HepG2 (cell line): ENCODE results near the gene YWHAB.

ENCODE experiments used
- AKAP8 ChIP-seq: sonication (generic); formaldehyde crosslinking; IDR thresholded peaks from 2 replicates; pipeline ENCODE4 v1.5.1; 2020; ENCODE audit warnings: mild to moderate bottlenecking, missing genetic modification reagents
- CHD4 ChIP-seq: fragments of 200-600 bp; sonication (generic); IDR thresholded peaks from 2 replicates; pipeline ENCODE4 v1.7.0; 2017; ENCODE audit warnings: mild to moderate bottlenecking, low read length, borderline replicate concordance
- CREB1 ChIP-seq, 2 experiments: fragments of 450-650 bp in 1 of 2; IDR thresholded peaks; 2 replicates each; pipeline ENCODE4 v1.6.1; 2016 to 2017; ENCODE audit warnings: control low read depth in 1 of 2, mild to moderate bottlenecking in 1 of 2, missing compliant biosample characterization in 1 of 2, missing genetic modification characterization in 1 of 2
- JUND ChIP-seq: sonication (generic); formaldehyde crosslinking; IDR thresholded peaks from 2 replicates; pipeline ENCODE4 v1.8.0; 2022; ENCODE audit warnings: mild to moderate bottlenecking, missing genetic modification reagents
- MATR3 ChIP-seq: sonication (generic); formaldehyde crosslinking; IDR thresholded peaks from 2 replicates; pipeline ENCODE4 v1.4.0; 2020; ENCODE audit warnings: missing genetic modification reagents
- NFKBIZ ChIP-seq: IDR thresholded peaks from 2 replicates; pipeline ENCODE4 v1.6.1; 2018; ENCODE audit warnings: missing genetic modification reagents, missing compliant biosample characterization
- POLR2A ChIP-seq, 2 experiments: IDR thresholded peaks; 2 replicates each; pipeline ENCODE4 v1.6.1; 2011; ENCODE audit warnings: low read depth in 2 of 2, low read length in 2 of 2, mild to moderate bottlenecking in 1 of 2, moderate library complexity in 1 of 2; ENCODE audit not compliant: insufficient read depth in 1 of 2
- TF ChIP-seq, protein P1 (sequence below): sonication (generic); formaldehyde crosslinking; IDR thresholded peaks from 2 replicates; pipeline ENCODE4 v1.5.0; 2020; ENCODE audit warnings: mild to moderate bottlenecking, missing genetic modification reagents, moderate library complexity
- TF ChIP-seq, protein P2 (sequence below): sonication (generic); formaldehyde crosslinking; IDR thresholded peaks from 2 replicates; pipeline ENCODE4 v1.5.0; 2020; ENCODE audit warnings: missing genetic modification reagents, mild to moderate bottlenecking, borderline replicate concordance

DNA sequence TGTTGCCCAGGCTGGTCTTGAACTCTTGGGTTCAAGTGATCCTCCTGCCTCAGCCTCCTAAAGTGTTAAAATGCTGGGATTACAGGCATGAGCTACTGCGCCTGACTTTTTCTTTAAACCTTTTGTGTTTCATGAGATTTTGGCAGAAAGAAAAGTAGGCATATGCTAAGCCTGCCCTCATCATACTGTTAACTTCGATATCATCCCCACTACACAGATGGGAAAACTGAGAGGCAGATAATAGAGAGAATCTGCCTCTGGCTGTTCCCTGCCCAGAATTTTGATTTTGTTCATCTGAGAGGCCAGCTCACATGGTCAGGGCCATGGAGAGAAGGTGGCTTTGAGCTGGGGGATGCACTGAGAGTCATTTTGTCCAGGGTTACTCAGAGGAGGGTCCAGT, 31.9 kb downstream of the YWHAB start:
- no peak for TF ChIP-seq JUND (CRISPR knock-in tag)
- TF ChIP-seq CREB1 (IDR thresholded peaks at IDR 0.05): no peak
- TF ChIP-seq CREB1 (CRISPR knock-in tag; IDR thresholded peaks at IDR 0.05): no peak
- TF ChIP-seq, protein P1, sequence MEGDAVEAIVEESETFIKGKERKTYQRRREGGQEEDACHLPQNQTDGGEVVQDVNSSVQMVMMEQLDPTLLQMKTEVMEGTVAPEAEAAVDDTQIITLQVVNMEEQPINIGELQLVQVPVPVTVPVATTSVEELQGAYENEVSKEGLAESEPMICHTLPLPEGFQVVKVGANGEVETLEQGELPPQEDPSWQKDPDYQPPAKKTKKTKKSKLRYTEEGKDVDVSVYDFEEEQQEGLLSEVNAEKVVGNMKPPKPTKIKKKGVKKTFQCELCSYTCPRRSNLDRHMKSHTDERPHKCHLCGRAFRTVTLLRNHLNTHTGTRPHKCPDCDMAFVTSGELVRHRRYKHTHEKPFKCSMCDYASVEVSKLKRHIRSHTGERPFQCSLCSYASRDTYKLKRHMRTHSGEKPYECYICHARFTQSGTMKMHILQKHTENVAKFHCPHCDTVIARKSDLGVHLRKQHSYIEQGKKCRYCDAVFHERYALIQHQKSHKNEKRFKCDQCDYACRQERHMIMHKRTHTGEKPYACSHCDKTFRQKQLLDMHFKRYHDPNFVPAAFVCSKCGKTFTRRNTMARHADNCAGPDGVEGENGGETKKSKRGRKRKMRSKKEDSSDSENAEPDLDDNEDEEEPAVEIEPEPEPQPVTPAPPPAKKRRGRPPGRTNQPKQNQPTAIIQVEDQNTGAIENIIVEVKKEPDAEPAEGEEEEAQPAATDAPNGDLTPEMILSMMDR (CRISPR knock-in tag): no peak
- no peak for TF ChIP-seq CHD4
- TF ChIP-seq, protein P2, sequence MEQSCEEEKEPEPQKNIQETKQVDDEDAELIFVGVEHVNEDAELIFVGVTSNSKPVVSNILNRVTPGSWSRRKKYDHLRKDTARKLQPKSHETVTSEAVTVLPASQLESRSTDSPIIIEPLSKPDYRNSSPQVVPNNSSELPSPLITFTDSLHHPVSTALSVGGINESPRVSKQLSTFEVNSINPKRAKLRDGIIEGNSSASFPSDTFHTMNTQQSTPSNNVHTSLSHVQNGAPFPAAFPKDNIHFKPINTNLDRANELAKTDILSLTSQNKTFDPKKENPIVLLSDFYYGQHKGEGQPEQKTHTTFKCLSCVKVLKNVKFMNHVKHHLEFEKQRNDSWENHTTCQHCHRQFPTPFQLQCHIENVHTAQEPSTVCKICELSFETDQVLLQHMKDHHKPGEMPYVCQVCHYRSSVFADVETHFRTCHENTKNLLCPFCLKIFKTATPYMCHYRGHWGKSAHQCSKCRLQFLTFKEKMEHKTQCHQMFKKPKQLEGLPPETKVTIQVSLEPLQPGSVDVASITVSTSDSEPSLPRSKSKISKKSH (CRISPR knock-in tag): no peak
- TF ChIP-seq NFKBIZ (CRISPR knock-in tag): no peak
- no peak for TF ChIP-seq POLR2A (IDR thresholded peaks at IDR 0.05; ENCODE audit: insufficient read depth in 1 of 2, low read depth in 2 of 2, low read length in 2 of 2)
- no peak for TF ChIP-seq AKAP8
- no peak for TF ChIP-seq MATR3
